Tibial nerve (tissue), 3 donors: ENCODE results near the gene ARL8B.

Experiments used
- POLR2A ChIP-seq, 2 donors: fragments of 450-650 bp; IDR thresholded peaks; one replicate each; pipeline ENCODE4 v1.6.1; 2017; ENCODE audit warnings: antibody characterized with exemption in 2 of 2, mild to moderate bottlenecking in 2 of 2, moderate library complexity in 2 of 2
- TF ChIP-seq, protein P1 (sequence below), 5 experiments: fragments of 200-600 bp in 3 of 5; fragments of 450-650 bp in 2 of 5; sonication (generic) in 3 of 5; IDR thresholded peaks; one replicate each; pipeline ENCODE4 v1.5.1; 2016 to 2019; ENCODE audit warnings: antibody characterized with exemption in 5 of 5, mild to moderate bottlenecking in 3 of 5, moderate library complexity in 2 of 5

DNA sequence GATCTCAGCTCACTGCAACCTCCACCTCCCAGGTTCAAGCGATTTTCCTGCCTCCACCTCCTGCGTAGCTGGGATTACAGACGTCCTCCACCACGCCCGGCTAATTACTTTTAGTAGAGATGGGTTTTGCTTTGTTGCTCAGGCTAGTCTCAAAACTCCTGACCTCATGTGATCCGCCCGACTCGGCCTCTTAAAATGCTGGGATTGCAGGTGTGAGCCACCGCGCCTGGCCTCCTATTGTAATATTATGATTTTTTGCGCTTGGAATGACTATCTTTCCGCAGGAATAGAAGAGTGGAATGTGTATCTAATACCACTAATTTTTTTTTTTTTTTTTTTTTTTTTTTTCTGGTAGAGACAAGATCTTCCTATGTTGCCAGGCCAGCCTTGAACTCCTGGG lies 1.8 kb downstream of the ARL8B start:
- TF ChIP-seq, protein P1, sequence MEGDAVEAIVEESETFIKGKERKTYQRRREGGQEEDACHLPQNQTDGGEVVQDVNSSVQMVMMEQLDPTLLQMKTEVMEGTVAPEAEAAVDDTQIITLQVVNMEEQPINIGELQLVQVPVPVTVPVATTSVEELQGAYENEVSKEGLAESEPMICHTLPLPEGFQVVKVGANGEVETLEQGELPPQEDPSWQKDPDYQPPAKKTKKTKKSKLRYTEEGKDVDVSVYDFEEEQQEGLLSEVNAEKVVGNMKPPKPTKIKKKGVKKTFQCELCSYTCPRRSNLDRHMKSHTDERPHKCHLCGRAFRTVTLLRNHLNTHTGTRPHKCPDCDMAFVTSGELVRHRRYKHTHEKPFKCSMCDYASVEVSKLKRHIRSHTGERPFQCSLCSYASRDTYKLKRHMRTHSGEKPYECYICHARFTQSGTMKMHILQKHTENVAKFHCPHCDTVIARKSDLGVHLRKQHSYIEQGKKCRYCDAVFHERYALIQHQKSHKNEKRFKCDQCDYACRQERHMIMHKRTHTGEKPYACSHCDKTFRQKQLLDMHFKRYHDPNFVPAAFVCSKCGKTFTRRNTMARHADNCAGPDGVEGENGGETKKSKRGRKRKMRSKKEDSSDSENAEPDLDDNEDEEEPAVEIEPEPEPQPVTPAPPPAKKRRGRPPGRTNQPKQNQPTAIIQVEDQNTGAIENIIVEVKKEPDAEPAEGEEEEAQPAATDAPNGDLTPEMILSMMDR (IDR thresholded peaks at IDR 0.05), result no peak
- TF ChIP-seq POLR2A (IDR thresholded peaks at IDR 0.05), result no peak
